ENCODE data around the gene ANKS1B. TPM values are rescaled to one million over a fixed set of nuclear protein-coding genes. Genes with fewer than 3 reads are reported as not detected.

ANKS1B gene
- total RNA-seq, 1 experiment from 2014 or later, result 0.61 TPM

DNA sequence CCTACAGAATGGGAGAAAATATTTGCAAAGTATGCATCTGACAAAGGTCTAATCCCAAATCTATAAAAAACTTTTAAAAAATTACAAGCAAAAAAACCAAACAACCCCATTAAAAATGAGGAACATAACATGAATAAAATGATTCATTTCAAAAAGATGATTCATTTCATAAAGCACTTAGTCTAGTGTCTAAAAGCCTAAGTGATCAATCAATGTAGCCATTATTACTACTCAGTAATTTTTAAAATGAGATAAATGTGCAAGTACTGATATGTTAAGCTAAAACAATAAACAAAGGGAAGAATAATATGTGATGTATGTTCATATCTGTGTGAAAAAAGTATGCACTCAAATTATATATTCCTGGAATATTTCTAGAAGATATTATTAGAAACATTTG, 456.3 kb downstream of the ANKS1B start:
- H3K4me3 ChIP-seq (ENCODE audit: low read depth, low read length), result no peak overlapping the region
- ChIA-PET POLR2A (no interaction called here), CTCF (no interaction called here)
- intact Hi-C loops (cut with micrococcal nuclease; ENCODE audit: unreplicated experiment), result no loop called here
- no TSS peak for BruUV-seq (replicated peaks)
- no peaks in the 10 kb centered on the region for H3K27me3 Mint-ChIP-seq (ENCODE audit: insufficient read depth, unreplicated experiment)
- H3K4me1 ChIP-seq, result no peaks in the 10 kb centered on the region
- TF ChIP-seq, protein P1, sequence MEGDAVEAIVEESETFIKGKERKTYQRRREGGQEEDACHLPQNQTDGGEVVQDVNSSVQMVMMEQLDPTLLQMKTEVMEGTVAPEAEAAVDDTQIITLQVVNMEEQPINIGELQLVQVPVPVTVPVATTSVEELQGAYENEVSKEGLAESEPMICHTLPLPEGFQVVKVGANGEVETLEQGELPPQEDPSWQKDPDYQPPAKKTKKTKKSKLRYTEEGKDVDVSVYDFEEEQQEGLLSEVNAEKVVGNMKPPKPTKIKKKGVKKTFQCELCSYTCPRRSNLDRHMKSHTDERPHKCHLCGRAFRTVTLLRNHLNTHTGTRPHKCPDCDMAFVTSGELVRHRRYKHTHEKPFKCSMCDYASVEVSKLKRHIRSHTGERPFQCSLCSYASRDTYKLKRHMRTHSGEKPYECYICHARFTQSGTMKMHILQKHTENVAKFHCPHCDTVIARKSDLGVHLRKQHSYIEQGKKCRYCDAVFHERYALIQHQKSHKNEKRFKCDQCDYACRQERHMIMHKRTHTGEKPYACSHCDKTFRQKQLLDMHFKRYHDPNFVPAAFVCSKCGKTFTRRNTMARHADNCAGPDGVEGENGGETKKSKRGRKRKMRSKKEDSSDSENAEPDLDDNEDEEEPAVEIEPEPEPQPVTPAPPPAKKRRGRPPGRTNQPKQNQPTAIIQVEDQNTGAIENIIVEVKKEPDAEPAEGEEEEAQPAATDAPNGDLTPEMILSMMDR (IDR thresholded peaks at IDR 0.05; ENCODE audit: insufficient read depth in 1 of 2, low read depth in 1 of 2, low read length in 1 of 2, severe bottlenecking in 1 of 2, unreplicated experiment in 1 of 2), result no peak
- no peaks in the 10 kb centered on the region for H3K27me3 ChIP-seq (replicated peaks; ENCODE audit: control insufficient read depth, insufficient read depth, low read length)
- no peak overlapping the region for H3K27ac Mint-ChIP-seq (ENCODE audit: unreplicated experiment)
- no peaks in the 10 kb centered on the region for H3K36me3 ChIP-seq (ENCODE audit: control insufficient read depth, insufficient read depth, low read length)
- DNase-seq, result no peak
- H3K4me3 Mint-ChIP-seq (ENCODE audit: unreplicated experiment), result no peak overlapping the region
- no peaks in the 10 kb centered on the region for H3K9me3 ChIP-seq
- no peaks in the 10 kb centered on the region for H3K4me1 Mint-ChIP-seq (ENCODE audit: low read depth, unreplicated experiment)
- H3K9me3 Mint-ChIP-seq (ENCODE audit: unreplicated experiment), result no peaks in the 10 kb centered on the region
- H3K36me3 Mint-ChIP-seq (ENCODE audit: insufficient read depth, unreplicated experiment), result no peaks in the 10 kb centered on the region

DNA sequence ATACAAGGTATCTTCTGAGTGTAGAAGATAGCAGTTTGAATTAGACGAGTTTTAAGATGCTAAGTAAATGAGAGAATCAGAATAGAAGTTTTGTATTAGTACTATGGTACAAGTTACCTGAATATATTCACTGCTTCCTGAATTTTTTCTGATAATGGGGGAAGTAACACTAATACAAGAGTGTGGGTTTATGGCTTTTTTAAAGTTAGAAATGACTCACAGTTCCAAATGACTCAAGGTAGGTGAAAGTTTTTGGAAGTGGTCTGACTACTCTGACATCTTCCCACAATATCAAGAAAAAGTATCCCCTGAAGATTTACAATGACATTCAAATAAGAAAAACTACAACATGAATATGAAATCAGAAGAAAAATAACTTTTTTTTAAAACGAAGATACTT, 460.9 kb downstream of the ANKS1B start:
- no TSS peak for BruUV-seq (replicated peaks)
- intact Hi-C loops (cut with micrococcal nuclease; ENCODE audit: unreplicated experiment), result no loop called here
- no peak overlapping the region for H3K4me3 ChIP-seq (ENCODE audit: low read depth, low read length)
- Mint-ChIP-seq H3K36me3 (ENCODE audit: insufficient read depth, unreplicated experiment) (no peaks in the 10 kb centered on the region), H3K27ac (ENCODE audit: unreplicated experiment) (no peak overlapping the region), H3K4me1 (ENCODE audit: low read depth, unreplicated experiment) (no peaks in the 10 kb centered on the region), H3K27me3 (ENCODE audit: insufficient read depth, unreplicated experiment) (peaks cover 4% of the 10 kb centered on the region), H3K9me3 (ENCODE audit: unreplicated experiment) (no peaks in the 10 kb centered on the region), H3K4me3 (ENCODE audit: unreplicated experiment) (no peak overlapping the region)
- POLR2A ChIA-PET, result no interaction called here
- CTCF ChIA-PET, result no interaction called here
- no peak for DNase-seq
- H3K27me3 ChIP-seq (replicated peaks; ENCODE audit: control insufficient read depth, insufficient read depth, low read length), result no peaks in the 10 kb centered on the region
- no peaks in the 10 kb centered on the region for H3K4me1 ChIP-seq
- no peaks in the 10 kb centered on the region for H3K36me3 ChIP-seq (ENCODE audit: control insufficient read depth, insufficient read depth, low read length)
- no peaks in the 10 kb centered on the region for H3K9me3 ChIP-seq
- TF ChIP-seq, protein P1 (IDR thresholded peaks at IDR 0.05; ENCODE audit: insufficient read depth in 1 of 2, low read depth in 1 of 2, low read length in 1 of 2, severe bottlenecking in 1 of 2, unreplicated experiment in 1 of 2), result no peak

DNA sequence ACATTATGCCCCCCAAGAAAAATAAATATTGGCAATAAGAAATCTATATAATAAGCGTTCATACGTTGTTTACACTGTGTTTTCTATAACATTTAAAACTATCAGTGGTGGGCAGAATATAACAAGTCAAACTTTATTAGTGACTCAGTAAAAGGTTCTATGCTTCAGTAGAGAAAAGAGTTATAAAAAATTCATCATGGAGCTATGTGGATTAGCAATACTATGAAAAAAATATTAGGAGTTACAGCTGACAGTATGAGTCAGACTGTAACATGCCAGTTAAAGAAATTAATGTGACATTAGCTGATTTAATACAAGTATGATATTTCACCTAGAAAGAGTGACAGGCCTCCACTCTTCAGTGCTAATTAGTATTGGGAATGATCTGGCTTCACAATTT, 462.3 kb downstream of the ANKS1B start:
- Mint-ChIP-seq H3K4me1 (ENCODE audit: low read depth, unreplicated experiment) (no peaks in the 10 kb centered on the region), H3K36me3 (ENCODE audit: insufficient read depth, unreplicated experiment) (no peaks in the 10 kb centered on the region), H3K27ac (ENCODE audit: unreplicated experiment) (no peak overlapping the region), H3K4me3 (ENCODE audit: unreplicated experiment) (no peak overlapping the region), H3K27me3 (ENCODE audit: insufficient read depth, unreplicated experiment) (peaks cover 4% of the 10 kb centered on the region), H3K9me3 (ENCODE audit: unreplicated experiment) (no peaks in the 10 kb centered on the region)
- POLR2A ChIA-PET, result no interaction called here
- no peaks in the 10 kb centered on the region for H3K36me3 ChIP-seq (ENCODE audit: control insufficient read depth, insufficient read depth, low read length)
- no peak overlapping the region for H3K4me3 ChIP-seq (ENCODE audit: low read depth, low read length)
- DNase-seq, result no peak
- CTCF ChIA-PET, result no interaction called here
- intact Hi-C loops (cut with micrococcal nuclease; ENCODE audit: unreplicated experiment), result no loop called here
- no peaks in the 10 kb centered on the region for H3K9me3 ChIP-seq
- no peaks in the 10 kb centered on the region for H3K27me3 ChIP-seq (replicated peaks; ENCODE audit: control insufficient read depth, insufficient read depth, low read length)
- TF ChIP-seq, protein P1 (IDR thresholded peaks at IDR 0.05; ENCODE audit: insufficient read depth in 1 of 2, low read depth in 1 of 2, low read length in 1 of 2, severe bottlenecking in 1 of 2, unreplicated experiment in 1 of 2), result no peak
- no peaks in the 10 kb centered on the region for H3K4me1 ChIP-seq
- BruUV-seq (replicated peaks), result no TSS peak

Data from Caco-2 (cell line).